Omental fat pad (tissue), 4 donors: ENCODE measurements around the gene PROB1. TPM values are rescaled to one million over a fixed set of nuclear protein-coding genes. Genes with fewer than 3 reads are reported as not detected.

Experiments used
- ATAC-seq: fragments of 150-250 bp; one replicate; pipeline ENCODE4 v1.9.1; 2016; ENCODE audit warnings: mild to moderate bottlenecking, moderate library complexity; ENCODE audit not compliant: low FRiP score
- DNase-seq: peaks from one replicate; pipeline ENCODE4 v3.0.0-alpha.2; 2019; ENCODE audit warnings: low spot score
- total RNA-seq, 4 donors: library from RNA; depleted of rRNA; stranded (reverse); fragments of >200 nt; gene quantifications; one replicate each; pipeline ENCODE4 v1.1.0, GENCODE V29; 2016
- TF ChIP-seq, protein P1 (sequence below), 3 donors: fragments of 450-650 bp; IDR thresholded peaks; one replicate each; pipeline ENCODE4 v1.5.1; 2016 to 2017; ENCODE audit warnings: antibody characterized with exemption in 3 of 3, mild to moderate bottlenecking in 3 of 3, moderate library complexity in 2 of 3

Gene PROB1
- total RNA-seq, 4 donors from 2014 or later, result 0.46 to 2.0 (median 1.2) TPM

DNA sequence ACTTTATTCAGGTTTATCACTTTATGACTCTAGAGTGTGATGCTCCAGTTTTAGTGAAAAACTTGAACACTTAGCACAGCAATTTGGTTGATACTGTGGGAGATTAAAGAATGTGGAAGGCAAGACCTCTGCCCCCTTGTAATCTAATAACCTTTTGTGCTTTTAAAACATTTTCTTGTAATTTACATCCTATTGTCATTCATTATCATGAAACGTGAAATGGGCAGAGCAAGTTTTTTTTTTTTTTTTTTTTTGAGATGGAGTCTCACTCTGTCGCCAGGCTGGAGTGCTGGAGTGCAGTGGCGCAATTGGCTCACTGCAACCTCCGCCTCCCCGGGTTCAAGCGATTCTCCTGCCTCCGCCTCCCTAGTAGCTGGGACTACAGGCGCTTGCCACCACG lies 51.4 kb downstream of the PROB1 start:
- DNase-seq (no peak), ATAC-seq (no peak)
- TF ChIP-seq, protein P1, sequence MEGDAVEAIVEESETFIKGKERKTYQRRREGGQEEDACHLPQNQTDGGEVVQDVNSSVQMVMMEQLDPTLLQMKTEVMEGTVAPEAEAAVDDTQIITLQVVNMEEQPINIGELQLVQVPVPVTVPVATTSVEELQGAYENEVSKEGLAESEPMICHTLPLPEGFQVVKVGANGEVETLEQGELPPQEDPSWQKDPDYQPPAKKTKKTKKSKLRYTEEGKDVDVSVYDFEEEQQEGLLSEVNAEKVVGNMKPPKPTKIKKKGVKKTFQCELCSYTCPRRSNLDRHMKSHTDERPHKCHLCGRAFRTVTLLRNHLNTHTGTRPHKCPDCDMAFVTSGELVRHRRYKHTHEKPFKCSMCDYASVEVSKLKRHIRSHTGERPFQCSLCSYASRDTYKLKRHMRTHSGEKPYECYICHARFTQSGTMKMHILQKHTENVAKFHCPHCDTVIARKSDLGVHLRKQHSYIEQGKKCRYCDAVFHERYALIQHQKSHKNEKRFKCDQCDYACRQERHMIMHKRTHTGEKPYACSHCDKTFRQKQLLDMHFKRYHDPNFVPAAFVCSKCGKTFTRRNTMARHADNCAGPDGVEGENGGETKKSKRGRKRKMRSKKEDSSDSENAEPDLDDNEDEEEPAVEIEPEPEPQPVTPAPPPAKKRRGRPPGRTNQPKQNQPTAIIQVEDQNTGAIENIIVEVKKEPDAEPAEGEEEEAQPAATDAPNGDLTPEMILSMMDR (IDR thresholded peaks at IDR 0.05), result no peak

DNA sequence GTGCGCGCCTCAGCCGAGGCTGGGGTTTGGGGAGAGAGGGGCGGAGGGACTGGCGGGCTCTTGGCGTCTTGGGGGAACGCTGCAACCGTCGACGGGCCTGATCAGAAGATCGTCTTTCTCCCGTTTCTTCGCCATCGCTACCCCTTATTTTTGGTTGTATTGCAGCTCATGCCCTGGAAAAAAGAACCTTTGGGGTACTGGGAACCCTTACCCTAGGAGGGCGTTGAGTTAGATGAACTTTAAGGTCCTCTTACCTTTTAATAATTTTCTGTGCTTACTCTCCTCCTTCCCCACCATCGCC lies 52.5 kb downstream of the PROB1 start:
- ATAC-seq (no peak), DNase-seq (no peak)
- TF ChIP-seq, protein P1 (IDR thresholded peaks at IDR 0.05), result no peak

DNA sequence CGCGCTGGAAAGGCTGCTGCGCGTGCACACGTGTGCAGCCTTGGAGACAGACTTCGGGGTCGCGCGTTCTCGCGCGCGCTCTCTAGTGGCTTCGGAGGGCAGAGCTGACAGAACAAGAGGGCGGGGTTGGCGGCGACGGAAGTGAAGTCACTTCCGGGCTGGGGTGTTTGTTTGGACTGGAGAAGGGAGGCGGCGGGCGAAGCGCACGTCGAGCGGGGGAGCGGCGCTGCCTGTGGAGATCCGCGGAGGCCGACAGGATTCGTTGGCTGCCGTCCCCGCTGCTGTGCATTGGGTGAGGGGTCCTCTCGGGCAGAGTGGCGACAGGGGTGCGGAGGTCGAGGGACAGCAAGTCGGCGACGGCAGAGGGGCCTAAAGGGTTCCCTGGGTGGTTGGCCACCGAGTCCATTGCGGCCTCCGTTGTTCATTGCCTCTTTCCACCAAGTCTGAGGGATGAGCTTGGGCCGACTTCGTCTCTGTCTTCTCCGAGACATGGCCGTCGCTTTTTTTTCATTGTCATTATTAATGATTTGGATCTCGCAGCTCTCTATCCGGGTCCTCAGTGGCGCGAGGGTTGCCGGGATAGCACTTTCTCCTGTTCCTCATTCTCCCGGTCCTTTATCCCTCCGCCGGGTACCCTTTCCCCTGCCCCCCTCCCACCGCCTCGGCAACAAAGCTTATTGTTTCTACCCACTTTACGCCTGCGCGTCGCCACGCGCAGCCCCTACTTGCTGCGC lies 53.0 kb downstream of the PROB1 start, which contains the start of gene PAIP2:
PAIP2 (plus strand) TSS at position 166 of the 734 bp plus-strand sequence. CDS start 21,931 bp downstream, outside the sequence.
- ATAC-seq, result peak; percentile 96
- DNase-seq, result peak; percentile 94
- TF ChIP-seq, protein P1 (IDR thresholded peaks at IDR 0.05), result no peak

DNA sequence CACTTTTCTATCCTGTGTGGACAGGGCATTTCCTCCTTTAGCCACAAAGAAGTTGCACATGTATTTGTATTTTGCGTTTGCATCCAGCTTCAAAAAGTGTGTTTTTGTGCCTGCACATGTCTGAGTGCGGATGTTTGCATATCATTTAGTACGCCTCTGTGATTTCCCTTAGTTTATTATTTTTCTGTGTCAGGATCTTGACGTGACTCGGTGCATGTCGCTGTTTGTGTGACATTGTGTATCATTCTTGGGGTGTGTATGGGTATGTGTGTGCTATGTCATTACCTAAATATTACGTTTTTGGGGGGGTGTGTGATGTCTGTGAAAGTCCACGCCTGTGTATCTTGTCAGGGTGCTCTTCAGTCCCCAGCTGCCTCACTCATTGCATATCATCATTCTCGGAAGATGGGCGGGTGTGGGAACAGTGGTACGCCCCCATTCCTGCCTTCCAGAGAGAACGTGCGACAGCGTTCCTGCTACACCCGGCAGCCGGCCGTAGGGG lies 53.7 kb downstream of the PROB1 start:
- no peak for ATAC-seq
- no peak for DNase-seq
- TF ChIP-seq, protein P1 (IDR thresholded peaks at IDR 0.05), result no peak

Other genes with a start within 250 kb of the PROB1 start
- gene SIL1, start 196.7 kb downstream of the PROB1 start, total RNA-seq, result 10 to 100 TPM; 34.7 to 66.0 (median 38.9) TPM
- 100 to 1,000 TPM; 155 to 222 (median 211) TPM for gene MATR3, start 101.4 kb downstream of the PROB1 start, total RNA-seq
- 100 to 1,000 TPM in 2 of 4 donors, 10 to 100 TPM in 2; 73.1 to 113 (median 103) TPM for gene PAIP2, start 53.2 kb downstream of the PROB1 start, total RNA-seq
- not detected for gene SLC23A1, start 11.8 kb downstream of the PROB1 start, total RNA-seq
- gene MZB1, start 5.2 kb downstream of the PROB1 start, total RNA-seq, result 1 to 10 TPM; 1.1 to 7.0 (median 2.9) TPM
- gene SPATA24, start 9.0 kb upstream of the PROB1 start, total RNA-seq, result 1 to 10 TPM; 1.8 to 3.3 (median 2.0) TPM
- 1 to 10 TPM; 6.1 to 7.4 (median 6.5) TPM for gene DNAJC18, start 44.4 kb upstream of the PROB1 start, total RNA-seq
- gene ECSCR, start 67.6 kb upstream of the PROB1 start, total RNA-seq, result 10 to 100 TPM; 17.9 to 57.4 (median 35.9) TPM
- gene SMIM33, start 75.9 kb upstream of the PROB1 start, total RNA-seq, result not detected
- gene STING1, start 87.7 kb upstream of the PROB1 start, total RNA-seq, result 10 to 100 TPM; 32.8 to 93.3 (median 48.7) TPM
- gene UBE2D2, start 166.2 kb upstream of the PROB1 start, total RNA-seq, result 10 to 100 TPM; 50.4 to 76.9 (median 70.4) TPM